ENCODE results near the gene IGSF3. TPM values are rescaled to one million over a fixed set of nuclear protein-coding genes. Genes with fewer than 3 reads are reported as not detected.

IGSF3 gene
- total RNA-seq, 2 donors from 2014 or later: 21.4 to 30.6 TPM

DNA sequence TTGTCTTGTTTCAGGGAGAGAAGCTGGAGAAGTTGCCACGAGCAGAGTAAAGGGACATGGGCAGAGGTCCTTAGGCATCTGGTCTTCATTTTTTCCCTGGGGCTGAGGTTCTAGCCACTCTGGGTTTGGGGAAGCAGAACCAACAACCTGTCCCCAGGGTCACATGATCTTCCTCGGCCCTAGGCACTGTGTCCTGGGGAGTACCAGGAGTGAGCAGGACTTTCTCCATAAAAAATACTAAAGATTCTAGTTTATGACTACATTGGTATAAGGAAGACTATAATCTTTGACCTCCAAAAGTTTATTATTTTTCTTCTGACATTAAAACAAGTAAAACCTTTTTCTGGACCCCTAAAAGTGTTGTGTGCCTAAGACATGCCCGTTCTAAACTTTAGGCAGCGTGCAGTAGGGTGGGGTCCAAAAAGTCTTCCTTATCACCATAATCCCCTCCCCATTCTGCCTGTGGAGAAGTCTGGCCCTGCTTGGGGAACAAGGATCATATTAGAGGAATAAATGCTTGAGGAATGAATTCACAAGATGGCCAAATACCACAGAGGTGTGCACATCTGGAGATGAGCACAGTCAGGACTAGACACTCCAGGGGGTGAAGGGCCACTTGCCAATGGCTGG is 19.3 kb upstream of the IGSF3 start:
- no peak for TF ChIP-seq CTCF (IDR thresholded peaks at IDR 0.05)
- no peak overlapping the region for H3K27ac ChIP-seq
- H3K4me3 ChIP-seq: no peak overlapping the region
- H3K9me3 ChIP-seq: no peaks in the 10 kb centered on the region
- H3K36me3 ChIP-seq: no peaks in the 10 kb centered on the region
- no peak overlapping the region for H3K9ac ChIP-seq (ENCODE audit: low read depth in 2 of 2, low read length in 2 of 2)
- H3K4me1 ChIP-seq: no peaks in the 10 kb centered on the region
- no peak for DNase-seq
- no peaks in the 10 kb centered on the region for H3K27me3 ChIP-seq
- intact Hi-C loops (cut with DNase I): no loop called here

DNA sequence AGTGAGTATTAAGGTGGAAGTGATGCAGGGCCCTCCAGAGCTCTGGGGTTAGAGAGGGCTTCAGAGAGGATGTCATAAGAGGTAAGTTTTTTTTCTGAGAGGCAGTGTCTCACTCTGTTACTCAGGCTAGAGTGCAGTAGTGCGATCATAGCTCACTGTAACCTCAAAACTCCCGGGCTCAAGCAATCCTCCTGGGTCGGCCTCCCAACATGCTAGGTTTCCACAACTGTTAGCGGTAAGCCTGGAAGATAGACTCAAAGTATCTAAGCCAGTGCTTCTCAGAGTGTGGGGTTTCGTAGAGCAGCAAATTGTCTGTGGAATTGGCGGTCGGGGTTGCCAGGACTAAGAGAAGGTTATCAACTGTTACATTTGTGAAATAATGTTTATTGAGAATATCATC is 18.6 kb upstream of the IGSF3 start:
- Histone ChIP-seq H3K4me3 (no peak overlapping the region), H3K9me3 (no peaks in the 10 kb centered on the region), H3K27ac (no peak overlapping the region), H3K36me3 (no peaks in the 10 kb centered on the region), H3K27me3 (no peaks in the 10 kb centered on the region), H3K4me1 (no peaks in the 10 kb centered on the region), H3K9ac (ENCODE audit: low read depth in 2 of 2, low read length in 2 of 2) (no peak overlapping the region)
- no peak for DNase-seq
- intact Hi-C loops (cut with DNase I): no loop called here
- TF ChIP-seq CTCF (IDR thresholded peaks at IDR 0.05): no peak

- Histone ChIP-seq H3K4me3 (no peak overlapping the region), H3K9ac (ENCODE audit: low read depth in 2 of 2, low read length in 2 of 2) (no peak overlapping the region), H3K4me1 (no peaks in the 10 kb centered on the region), H3K9me3 (no peaks in the 10 kb centered on the region), H3K27me3 (no peaks in the 10 kb centered on the region), H3K27ac (no peak overlapping the region), H3K36me3 (no peaks in the 10 kb centered on the region)
- intact Hi-C loops (cut with DNase I): no loop called here
- no peak for TF ChIP-seq CTCF (IDR thresholded peaks at IDR 0.05)
- DNase-seq: no peak
Observed at GRCh38 chr1:116684575-116684974, 17.0 kb upstream of the IGSF3 start.

DNA sequence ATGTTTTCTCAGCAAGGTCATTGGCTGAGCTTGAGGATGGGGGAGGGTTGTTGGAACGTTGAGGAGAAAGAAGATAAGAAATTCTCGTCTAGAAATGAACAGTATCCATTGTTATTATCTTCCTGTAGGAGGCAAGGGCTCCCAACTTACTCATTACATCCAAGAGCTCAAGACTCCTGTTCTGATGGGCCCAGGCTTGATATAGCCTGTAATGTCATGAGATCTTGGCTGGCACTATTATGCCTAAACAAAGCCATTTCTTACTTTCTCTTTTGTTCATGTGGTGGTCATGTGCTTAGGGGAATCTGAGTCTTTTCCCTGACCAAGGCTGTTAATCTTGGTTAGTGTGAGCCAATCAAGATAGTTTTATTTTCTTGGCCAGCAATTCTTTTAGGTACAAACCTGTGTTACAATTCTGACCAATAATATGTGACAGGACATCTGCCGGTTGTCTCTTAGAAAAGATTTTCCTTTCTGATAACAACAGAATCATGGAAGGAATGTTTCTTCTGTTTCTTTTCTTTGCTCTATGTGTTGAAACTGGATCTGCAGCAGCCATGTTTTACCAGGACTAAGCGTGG is 15.2 kb upstream of the IGSF3 start:
- Histone ChIP-seq H3K9ac (ENCODE audit: low read depth in 2 of 2, low read length in 2 of 2) (no peak overlapping the region), H3K4me3 (no peak overlapping the region), H3K27me3 (no peaks in the 10 kb centered on the region), H3K4me1 (no peaks in the 10 kb centered on the region), H3K9me3 (no peaks in the 10 kb centered on the region), H3K27ac (no peak overlapping the region), H3K36me3 (no peaks in the 10 kb centered on the region)
- no peak for TF ChIP-seq CTCF (IDR thresholded peaks at IDR 0.05)
- intact Hi-C loops (cut with DNase I): no loop called here
- no peak for DNase-seq

DNA sequence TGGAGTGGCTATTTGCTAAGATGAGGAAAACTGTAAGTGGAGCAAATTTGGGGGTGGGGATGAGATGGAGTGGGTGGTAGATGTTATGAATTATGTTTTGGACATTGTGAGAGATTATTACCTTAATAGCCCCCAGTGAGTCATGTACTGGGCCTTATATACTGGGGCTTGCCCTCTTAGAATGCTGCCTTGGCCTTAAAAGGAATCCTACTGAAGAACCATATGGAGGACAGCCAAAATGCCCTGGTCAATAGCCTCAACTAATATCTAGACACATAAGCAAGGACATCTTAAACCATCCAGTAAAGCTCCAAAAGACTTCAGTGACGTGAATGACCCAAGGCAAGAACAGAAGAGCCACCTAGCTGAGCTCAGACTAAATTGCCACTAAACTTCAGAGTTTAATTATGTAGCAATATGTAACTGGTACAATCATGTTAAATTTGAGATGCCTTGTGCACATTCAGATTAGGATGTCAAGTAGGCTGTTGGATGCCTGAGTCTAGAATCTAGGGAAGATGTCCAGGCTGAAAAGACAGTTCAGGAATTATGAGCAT is 13.9 kb upstream of the IGSF3 start:
- intact Hi-C loops (cut with DNase I): no loop called here

More for the DNA sequence above, 13.9 kb upstream of the IGSF3 start:
- H3K27ac ChIP-seq: no peak overlapping the region
- no peak for DNase-seq
- H3K4me3 ChIP-seq: no peak overlapping the region
- no peak for TF ChIP-seq CTCF (IDR thresholded peaks at IDR 0.05)
- no peaks in the 10 kb centered on the region for H3K27me3 ChIP-seq
- no peaks in the 10 kb centered on the region for H3K9me3 ChIP-seq
- no peaks in the 10 kb centered on the region for H3K36me3 ChIP-seq
- H3K4me1 ChIP-seq: no peaks in the 10 kb centered on the region
- H3K9ac ChIP-seq (ENCODE audit: low read depth in 2 of 2, low read length in 2 of 2): no peak overlapping the region
